Measurements from ENCODE around the gene CHAF1A.

CHAF1A gene

GRCh38 chr19:4456476-4456842 is 54.0 kb downstream of the CHAF1A start:
- DNase-seq (ENCODE audit: low spot score): peak; percentile 56

GRCh38 chr19:4456843-4457653 is 54.6 kb downstream of the CHAF1A start:
- DNase-seq (ENCODE audit: low spot score): no peak

GRCh38 chr19:4457654-4458395 is 55.4 kb downstream of the CHAF1A start, which contains the start of gene UBXN6:
Gene UBXN6 (minus strand): TSS chr19:4457794. CDS start chr19:4457697, 97 bp downstream.
- peak; percentile 99 for DNase-seq (ENCODE audit: low spot score)

- no peak for DNase-seq (ENCODE audit: low spot score)
These were observed 62.6 kb downstream of the CHAF1A start for GRCh38 chr19:4464815-4465581.

GRCh38 chr19:4467835-4468234 is 65.4 kb downstream of the CHAF1A start:
- no peak for DNase-seq (ENCODE audit: low spot score)

GRCh38 chr19:4471403-4472173 is 69.1 kb downstream of the CHAF1A start:
- DNase-seq (ENCODE audit: low spot score): peak; percentile 100

- DNase-seq (ENCODE audit: low spot score): no peak
These were observed 69.9 kb downstream of the CHAF1A start, which contains the start of gene HDGFL2 for GRCh38 chr19:4472174-4472974. Gene HDGFL2 (plus strand): TSS chr19:4472297. CDS start chr19:4472351, 54 bp downstream.

GRCh38 chr19:4473011-4473762 is 70.7 kb downstream of the CHAF1A start:
- no peak for DNase-seq (ENCODE audit: low spot score)

- DNase-seq (ENCODE audit: low spot score): no peak
These were observed 71.5 kb downstream of the CHAF1A start for GRCh38 chr19:4473763-4474513.

GRCh38 chr19:4474514-4475022 is 72.1 kb downstream of the CHAF1A start:
- no peak for DNase-seq (ENCODE audit: low spot score)

GRCh38 chr19:4477034-4477801 is 74.8 kb downstream of the CHAF1A start:
- DNase-seq (ENCODE audit: low spot score): no peak

- no peak for DNase-seq (ENCODE audit: low spot score)
These were observed 80.4 kb downstream of the CHAF1A start for GRCh38 chr19:4482721-4483364.

- no peak for DNase-seq (ENCODE audit: low spot score)
These were observed 80.9 kb downstream of the CHAF1A start for GRCh38 chr19:4483385-4483784.

- DNase-seq (ENCODE audit: low spot score): no peak
These were observed 85.1 kb downstream of the CHAF1A start for GRCh38 chr19:4487572-4487971.

GRCh38 chr19:4488496-4488895 is 86.1 kb downstream of the CHAF1A start:
- DNase-seq (ENCODE audit: low spot score): no peak

GRCh38 chr19:4491446-4491845 is 89.0 kb downstream of the CHAF1A start:
- no peak for DNase-seq (ENCODE audit: low spot score)

GRCh38 chr19:4492337-4493103 is 90.1 kb downstream of the CHAF1A start:
- no peak for DNase-seq (ENCODE audit: low spot score)
